Kidney glomerular epithelial cell (primary cell): Measurements from ENCODE around the gene IGF2.
"Not testable (repeated sequence)": the region's sequence is repeated elsewhere in the genome, so short reads cannot be mapped to it uniquely, and the experiment has no call there.

Experiments
- DNase-seq: peaks from one replicate; lab custom pipeline; 2025; lab: John Stamatoyannopoulos, UW

The IGF2 gene

DNA sequence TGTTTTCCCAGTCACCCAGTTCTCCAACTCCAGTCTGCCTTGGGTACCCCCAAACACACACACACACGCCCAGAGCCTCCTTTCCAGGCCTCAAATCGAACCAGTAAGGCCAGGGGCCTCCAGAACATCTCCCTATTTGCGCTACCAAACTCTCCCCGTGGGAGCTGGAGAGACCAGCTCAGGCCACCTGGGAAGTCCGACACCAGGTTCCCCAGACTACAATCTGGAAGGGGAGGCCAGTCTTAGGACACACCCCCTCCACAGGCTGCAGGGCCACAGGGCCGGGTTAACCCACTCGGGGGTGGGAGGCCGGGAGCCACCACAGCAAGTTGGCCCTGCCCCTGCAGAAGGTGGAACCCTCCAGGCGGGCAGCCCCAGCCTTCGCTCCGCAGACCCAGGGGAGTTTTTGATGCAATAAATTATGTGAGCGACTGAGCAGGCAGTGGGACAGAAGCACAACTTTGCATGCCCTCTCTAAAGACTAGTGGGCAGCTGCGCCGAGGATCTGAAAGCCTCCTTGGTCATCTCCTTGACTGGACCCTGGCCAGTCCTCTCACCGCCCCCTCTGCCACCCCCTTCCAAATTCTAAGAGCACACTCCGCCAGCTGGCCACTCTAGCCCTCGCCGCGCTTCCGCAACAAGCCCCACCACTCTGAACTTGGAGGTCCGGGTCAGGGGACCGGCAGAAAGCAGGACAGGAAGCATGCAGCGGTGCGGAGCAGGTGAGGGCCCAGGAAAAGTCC is 2.8 kb downstream of the IGF2 start:
- DNase-seq: no peak

DNA sequence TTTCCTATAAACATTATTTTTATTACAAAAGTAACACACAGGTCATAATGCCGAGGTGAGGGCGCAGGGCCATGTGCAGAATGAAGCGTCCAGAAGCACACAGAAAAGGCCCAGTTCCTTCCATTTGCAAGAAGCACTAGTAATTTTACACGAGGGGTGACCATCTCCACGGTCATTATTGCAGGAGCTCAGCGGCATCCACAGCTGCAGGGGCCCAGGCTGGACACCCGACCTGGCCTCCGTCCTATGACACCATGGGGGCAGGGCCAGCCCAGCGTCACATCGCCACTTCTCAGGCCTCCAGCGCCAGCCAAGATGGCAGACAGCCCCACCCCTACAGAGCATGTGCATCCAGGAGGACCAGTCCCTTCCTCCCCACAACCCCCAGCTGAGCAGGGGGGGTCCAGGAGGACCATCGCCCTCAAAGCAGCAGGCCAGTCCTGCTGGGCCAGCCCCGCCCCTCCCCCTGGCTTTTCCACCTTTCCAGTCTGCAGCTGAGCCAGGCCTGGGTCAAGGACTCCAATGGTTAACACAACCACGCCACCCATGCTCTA is 3.5 kb downstream of the IGF2 start:
- DNase-seq: no peak

DNA sequence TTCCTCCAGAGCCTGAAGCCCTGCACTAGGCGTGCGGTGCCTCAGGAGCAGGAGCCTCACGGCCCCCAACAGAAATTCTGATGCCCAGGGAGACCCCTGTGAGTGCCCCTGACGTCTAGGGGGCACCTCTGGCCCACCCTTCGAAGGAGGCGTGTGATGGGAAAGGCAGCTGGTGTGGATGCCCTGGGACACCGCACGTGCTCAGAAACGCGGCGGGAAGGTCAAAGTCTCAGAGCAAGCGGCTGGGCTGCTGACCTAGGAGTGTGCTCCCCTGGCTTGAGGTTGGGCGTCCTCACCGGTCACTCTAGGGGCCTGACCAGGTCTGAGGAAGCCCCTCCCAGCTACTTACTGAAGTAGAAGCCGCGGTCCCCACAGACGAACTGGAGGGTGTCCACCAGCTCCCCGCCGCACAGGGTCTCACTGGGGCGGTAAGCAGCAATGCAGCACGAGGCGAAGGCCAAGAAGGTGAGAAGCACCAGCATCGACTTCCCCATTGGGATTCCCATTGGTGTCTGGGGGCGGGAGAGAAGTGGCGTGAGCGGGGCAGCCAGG is 4.1 kb downstream of the IGF2 start:
- no peak for DNase-seq

DNA sequence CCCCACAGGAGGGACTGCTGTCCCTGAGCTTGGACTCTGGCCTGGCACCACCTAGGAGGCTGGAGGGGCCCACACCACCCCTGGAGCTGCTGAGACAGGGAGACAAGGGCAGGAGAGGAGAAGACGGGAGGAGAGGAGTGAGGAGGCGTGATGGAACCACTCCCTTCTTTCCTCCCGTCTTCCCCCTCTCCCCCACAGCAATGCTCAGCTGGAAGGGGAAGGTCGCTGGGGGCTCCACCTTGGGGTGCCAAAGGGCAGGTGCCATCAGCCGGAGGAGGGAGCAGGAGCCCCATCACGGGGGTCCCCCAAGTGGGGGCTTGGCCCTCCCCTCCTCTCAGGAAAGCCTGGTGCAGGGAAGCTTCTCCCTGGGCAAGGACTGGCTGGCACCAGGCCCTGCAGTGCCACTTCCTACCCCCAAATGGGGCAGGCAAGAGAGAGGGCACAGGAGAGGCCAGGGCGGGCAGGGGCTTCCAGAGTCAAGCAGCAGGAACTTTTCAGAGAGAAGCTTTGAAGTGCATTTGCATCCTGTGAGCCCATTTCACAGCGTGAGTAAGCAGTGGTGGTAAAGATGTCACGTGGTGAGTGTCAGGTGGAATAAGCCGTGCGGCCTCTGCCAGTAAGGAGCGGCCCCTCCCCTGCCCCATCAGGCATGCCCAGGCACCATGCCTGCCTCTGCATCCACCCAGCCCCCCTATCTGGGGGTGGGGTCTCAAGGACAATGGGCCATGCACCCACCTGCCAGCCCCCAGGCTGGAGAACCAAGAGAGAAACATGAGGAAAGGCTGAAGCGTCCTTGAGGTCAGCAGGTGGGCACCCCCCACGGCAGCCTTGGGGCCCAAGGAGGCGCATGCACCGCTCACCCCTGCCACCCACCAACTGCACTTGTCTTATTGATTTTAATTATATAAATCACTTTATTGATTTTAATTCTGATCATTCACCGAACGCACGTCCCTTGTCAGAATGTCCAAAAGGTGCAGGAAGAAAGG is 4.9 kb downstream of the IGF2 start:
- DNase-seq: no peak

DNA sequence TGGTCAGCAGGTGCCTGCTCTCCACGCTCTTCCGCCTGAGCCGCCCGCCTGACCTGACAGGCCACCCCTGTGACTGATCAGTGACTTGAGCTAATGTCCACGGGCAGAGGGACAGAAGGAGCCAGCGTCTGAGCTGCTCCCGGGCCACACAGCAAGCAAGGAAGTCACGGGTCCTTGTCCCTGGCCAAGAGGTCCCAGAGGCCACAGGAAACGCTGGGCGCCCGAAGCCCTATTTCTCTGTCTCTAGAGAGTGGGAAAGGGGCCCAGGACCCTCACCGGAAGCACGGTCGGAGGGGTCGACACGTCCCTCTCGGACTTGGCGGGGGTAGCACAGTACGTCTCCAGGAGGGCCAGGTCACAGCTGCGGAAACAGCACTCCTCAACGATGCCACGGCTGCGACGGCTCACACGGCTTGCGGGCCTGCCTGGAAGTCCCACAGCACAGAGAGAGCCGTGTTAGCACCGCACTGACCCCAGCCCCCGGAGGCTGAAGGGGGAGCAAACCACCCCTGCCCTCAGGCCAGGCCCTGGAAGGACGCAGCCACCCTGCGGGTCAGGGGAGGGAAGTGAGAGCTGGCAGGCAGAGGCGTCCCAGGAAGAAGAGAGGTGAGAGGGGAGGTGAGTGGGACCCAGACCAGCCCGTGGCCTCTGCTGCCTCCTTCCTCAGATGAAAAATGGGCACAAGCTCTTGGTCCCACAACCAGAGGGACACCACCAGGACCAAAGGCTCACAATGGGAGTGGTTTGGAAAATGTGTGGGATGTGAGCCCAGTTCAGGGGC is 5.8 kb downstream of the IGF2 start:
- DNase-seq: no peak

DNA sequence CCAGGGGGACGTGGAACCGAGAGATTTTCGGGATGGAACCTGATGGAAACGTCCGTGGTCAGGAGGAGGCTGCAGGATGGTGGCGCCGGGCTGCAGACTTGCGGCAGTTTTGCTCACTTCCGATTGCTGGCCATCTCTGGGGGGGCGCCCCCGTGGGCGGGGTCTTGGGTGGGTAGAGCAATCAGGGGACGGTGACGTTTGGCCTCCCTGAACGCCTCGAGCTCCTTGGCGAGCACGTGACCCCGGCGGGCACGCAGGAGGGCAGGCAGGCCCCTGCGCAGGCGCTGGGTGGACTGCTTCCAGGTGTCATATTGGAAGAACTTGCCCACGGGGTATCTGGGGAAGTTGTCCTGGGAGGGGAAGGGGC is 6.3 kb downstream of the IGF2 start:
- no peak for DNase-seq

DNA sequence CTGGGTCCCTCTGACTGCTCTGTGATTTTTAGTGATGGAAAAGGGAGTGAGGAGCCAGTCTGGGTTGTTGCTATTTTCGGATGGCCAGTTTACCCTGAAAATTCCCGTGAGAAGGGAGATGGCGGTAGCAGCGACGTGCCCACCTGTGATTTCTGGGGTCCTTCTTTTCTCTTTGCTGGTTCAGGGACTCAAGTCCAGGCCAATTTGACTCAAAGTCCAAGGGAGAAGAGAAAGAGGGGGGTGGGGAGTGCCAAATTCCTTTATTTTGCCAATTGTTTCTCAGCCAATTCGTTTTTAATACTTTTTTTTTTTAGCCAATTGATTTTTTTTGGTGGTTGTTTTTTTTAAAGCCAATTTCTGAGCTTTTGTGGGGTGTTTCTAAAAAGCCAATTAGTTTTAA is 6.9 kb downstream of the IGF2 start:
- DNase-seq: no peak

DNA sequence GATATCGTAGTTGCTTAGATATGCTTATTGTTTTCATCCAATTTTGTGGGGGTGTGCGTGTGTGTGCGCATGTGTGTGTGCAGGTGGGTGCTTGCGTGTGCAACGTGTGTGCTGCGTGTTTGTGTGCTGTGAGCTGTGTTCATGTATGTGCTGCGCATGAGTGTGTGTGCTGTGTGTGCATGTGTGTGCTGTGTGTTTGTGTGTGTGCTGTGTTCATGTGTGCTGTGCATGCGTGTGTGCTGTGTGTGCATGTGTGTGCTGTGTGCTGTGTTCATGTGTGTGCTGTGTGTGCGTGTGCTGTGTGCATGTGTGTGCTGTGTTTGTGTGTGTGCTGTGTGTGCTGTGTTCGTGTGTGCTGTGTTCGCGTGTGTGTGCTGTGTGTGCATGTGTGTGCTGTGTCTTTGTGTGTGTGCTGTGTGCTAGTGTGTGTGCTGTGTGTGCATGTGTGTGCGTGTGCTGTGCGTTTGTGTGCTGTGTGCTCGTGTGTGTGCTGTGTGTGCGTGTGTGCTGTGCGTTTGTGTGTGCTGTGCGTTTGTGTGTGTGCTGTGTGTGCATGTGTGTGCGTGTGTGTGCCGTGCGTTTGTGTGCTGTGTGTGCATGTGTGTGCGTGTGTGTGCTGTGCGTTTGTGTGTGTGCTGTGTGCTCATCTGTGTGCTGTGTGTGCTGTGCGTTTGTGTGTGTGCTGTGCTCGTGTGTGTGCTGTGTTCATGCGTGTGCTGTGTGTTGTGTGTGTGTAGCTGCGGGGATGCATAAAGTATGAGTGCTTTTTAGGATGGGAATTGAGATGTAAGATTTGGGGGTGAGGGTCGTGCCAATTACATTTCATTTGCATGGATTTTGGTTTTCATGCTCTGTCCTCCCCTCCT is 7.6 kb downstream of the IGF2 start:
- DNase-seq: no peak

DNA sequence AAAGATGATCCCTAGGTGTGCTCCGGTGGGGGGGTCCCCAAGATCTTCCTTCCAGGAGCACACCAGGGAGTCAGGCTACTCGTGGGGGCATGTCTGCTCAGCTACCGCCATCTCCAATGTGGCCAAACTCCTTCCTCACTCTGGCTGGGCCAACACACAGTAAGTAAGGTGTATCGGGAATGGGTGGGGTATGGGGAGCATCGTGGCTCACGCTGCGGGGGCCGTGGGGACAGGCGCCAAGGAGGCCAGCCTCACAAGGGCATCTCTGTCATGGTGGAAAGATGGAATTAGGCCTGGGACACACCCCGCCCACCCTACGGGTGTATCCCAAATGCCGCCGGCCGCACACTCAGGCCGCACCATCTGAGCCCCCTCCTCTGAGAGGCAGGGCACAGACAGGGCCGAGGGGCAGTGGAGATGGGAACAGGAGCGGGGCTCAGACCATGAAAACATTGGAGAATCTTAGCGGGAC is 8.3 kb downstream of the IGF2 start:
- DNase-seq: no peak

DNA sequence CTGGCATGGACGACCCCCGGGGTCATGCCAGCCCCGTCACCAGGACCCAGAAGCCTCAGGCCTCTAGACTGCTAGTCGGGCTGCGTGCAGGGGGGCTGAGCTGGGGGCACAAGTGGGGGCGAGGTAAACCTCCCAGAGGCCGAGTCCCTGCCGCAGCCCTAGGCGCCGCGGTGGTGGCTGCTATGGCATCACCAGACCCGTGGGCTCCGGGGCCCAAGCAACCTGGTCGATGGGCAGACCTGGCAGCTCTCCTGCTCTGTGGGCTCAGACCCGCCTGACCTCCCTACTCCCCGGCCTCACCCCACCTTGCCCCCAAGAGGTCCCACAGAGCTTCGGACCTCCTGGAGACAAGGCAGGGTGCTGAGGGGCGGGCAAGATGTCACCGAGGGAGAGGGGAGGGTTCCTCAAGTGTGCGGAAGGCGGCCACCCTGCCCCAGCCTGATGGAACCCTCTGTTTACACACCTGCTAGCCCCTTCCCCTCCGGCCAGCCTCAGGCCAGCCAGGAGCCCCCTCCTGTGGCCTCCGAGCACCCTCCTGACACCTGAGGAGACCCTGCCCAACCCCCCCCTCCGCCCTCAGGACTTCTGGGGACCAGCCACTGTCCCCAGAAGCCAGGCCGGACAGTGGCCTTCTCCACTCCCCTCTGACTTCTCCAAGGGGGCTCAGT is 9.4 kb downstream of the IGF2 start:
- no peak for DNase-seq

DNA sequence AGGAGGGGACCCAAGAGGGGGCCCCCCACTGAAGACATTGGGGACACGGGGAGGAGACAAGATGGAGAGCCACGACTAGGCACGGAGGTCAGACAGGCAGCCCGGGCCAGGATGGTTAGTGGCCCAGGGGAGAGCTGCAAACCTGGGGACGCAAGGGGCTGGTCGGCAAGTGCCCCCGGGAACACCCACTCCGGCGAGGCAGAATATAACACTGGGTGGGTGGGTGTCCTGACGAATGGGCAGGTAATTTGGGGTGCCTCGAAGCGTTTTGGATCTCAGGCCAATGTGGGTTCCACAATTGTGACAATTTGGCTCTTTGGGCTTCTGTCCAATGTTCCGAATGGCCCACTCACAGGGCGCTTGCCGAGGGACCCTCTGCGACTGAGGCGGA is 9.9 kb downstream of the IGF2 start:
- no peak for DNase-seq

DNA sequence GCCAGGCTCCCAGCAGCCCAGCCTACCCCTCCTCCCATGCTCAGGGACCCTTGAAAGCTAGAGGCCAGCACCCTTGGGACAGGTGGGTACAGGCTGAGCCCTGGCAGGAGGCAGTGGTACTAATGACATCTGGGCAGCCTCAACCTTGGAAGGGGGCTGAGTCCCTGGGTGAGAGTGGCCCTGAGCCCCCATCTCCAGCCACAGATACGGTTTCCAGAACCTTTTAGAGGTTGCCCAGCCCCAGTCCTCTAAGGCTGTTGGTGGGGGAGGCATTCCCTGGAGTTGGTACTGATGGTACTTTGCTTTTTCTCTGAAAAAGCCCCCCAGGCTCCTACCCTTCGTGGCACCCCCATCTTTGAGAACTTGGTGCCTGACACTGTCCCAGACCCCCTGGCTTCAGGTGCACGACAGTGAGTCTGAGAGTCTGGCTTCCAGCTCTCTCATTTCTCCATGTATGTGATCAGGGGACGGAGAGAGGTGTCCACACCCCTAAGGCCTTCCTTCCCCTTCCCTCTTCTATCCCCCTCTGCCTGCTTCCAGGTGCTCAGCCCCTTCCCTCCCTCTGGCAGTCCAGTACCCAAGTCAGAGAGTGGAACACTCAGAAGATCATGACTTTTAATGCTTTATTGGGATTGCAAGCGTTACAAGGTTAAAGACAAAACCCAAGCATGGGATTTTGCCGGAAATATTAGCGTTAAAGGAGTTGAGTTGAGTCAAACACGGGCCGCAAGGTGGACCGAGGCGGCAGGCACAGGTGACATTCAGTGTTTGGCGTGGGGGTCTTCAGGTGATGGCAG is 10.5 kb downstream of the IGF2 start:
- no peak for DNase-seq

DNA sequence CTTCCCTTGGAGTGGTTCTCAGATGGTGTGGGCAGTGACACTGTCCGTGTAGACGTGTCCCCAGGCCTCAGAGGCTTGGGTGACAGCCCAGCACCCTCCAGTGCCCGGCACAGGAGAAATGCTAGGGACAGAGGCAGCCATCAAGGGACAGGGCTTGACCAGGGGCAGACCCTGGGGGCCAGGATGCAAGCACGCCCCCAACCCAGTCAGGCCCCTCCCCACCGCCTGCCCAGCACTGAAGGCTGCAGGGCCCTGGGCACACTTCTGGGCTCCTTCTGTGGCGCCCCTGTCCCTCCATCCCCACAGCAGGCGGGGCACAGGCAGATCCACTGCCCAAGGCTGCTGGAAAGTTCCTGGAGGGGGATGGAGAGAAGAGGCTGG is 11.1 kb downstream of the IGF2 start:
- DNase-seq: no peak

DNA sequence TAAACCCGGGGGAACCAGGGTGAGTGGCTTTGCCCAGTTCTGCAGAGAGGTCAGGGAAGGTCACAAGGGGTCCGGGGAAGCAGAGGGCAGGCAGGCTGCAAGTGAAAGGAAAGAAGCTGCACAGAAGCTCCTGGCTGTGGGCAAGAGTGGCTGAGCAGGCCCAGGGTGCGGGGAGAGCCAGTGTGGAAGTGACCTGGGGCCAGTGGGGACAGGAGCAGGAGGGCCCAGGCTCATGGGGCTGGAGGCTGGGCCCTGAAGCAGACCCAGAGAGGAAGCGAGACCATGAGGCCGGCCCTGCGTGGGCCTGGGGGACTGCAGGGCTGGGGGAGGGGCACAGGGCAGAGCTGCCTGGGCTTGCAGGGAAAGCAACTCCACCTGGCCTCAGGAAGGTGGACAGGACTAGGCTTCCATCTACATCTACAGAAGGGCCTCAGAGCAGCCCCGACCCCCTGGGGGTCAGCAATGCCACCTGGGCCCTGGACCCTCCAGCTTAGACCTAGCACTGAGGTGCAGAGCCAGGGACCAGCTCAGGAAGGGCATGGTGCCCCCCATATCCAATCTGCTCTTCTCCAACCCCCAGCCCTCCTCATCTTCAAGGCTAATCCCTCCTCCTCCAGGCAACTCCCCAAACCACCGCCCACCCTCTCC is 11.6 kb downstream of the IGF2 start:
- no peak for DNase-seq

DNA sequence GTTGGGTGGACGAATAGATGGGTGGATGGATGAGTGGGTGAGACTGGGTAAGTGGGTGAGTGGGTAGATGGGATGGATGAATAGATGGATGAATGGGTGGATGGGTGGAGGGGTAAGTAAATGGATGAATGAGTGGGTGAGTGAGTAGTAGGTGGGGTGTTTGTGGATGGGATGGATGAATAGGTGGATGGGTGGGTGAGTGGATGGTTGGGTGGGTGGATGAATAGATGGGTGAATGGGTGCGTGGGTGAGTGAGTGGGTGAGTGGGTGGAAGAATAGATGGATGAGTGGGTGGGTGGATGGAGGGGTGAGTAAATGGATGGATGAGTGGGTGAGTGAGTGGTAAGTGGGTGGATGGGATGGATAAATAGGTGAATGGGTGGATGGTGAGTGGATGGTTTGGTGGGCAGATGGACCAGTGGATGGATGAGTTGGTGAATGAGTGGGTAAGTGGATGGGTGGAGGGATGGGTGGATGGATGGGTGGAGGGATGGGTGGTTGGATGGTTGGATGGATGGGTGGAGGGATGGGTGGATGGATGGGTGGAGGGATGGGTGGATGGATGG is 12.6 kb downstream of the IGF2 start:
- no peak for DNase-seq

DNA sequence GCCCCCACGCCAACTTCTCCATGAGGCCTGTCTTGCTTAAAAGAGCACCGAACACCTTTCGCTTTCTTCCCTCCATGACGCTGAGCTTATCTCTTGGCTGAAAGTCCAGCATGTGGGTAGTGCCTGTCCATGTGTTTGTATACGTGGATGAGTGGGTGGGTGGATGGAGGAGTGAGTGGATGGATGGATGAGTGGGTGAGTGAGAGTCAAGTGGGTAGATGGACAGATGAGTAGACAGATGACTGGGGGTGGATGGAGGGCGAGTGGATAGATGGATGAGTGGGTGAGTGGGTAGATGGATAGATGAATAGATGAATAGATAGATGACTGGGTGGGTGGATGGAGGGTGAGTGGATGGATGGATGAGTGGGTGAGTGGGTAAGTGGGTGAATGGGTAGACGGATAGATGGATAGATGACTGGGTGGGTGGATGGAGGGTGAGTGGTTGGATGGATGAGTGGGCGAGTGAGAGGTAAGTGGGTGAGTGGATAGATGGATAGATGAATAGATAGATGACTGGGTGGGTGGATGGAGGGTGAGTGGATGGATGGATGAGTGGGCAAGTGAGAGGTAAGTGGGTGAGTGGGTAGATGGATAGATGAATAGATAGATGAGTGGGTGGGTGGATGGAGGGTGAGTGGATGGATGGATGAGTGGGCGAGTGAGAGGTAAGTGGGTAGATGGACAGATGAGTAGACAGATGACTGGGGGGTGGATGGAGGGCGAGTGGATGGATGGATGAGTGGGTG is 14.3 kb downstream of the IGF2 start:
- not testable (repeated sequence) for DNase-seq

DNA sequence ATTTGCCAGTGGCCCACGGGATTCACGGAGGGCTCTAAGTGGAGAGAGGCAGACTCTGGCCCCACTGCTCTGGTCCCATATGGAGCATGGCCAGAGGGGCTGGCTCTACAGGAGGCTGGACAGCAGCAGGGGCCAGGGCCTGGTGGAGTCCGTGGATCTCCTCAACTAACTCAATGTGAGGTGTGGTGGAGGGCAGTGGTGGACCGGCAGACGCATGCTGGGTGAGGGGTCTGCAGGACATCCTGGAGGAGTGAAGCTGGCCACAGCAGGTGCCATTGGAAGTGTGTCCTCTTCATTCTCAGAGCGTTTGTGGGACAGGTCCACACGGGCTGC is 15.6 kb downstream of the IGF2 start:
- no peak for DNase-seq
